B cell (primary cell): ENCODE results near the gene VEGFA. TPM values are rescaled to one million over a fixed set of nuclear protein-coding genes. Genes with fewer than 3 reads are reported as not detected.

Source experiments
- ATAC-seq: fragments of 200-7000 bp; cut with Tn5 transposase; one replicate; pipeline ENCODE4 v1.10.0; 2021; ENCODE audit warnings: low read depth, mild to moderate bottlenecking, moderate number of reproducible peaks, moderate library complexity
- CTCF ChIA-PET: fragments of 350-600 bp; sonication (Branson Sonifier 250); formaldehyde crosslinking; loops from one replicate; lab custom pipeline; 2021; ENCODE audit warnings: antibody characterized with exemption, inconsistent platforms; lab: Charles Lee
- POLR2A ChIA-PET: fragments of 350-600 bp; sonication (Branson Sonifier 250); formaldehyde crosslinking; loops from one replicate; lab custom pipeline; 2021; ENCODE audit warnings: antibody characterized with exemption; lab: Charles Lee
- DNase-seq: peaks from one replicate; pipeline ENCODE4 v3.0.0; 2013
- H2AFZ ChIP-seq: 2 replicates; pipeline ENCODE4 v1.6.1; 2012; ENCODE audit warnings: mild to moderate bottlenecking, low read depth, low read length; ENCODE audit not compliant: insufficient read depth, poor library complexity, severe bottlenecking
- H3K27ac ChIP-seq, 2 donors: 1 replicate in 1 of 2; 2 replicates in 1 of 2; pipeline ENCODE4 v1.5.1; 2012 to 2013; ENCODE audit warnings: low read length in 2 of 2, mild to moderate bottlenecking in 2 of 2, moderate library complexity in 1 of 2
- H3K27me3 ChIP-seq, 4 experiments: fragments of 200-600 bp in 1 of 4; sonication (generic) in 1 of 4; replicated peaks in 1 of 4; 1 replicate in 2 of 4; 2 replicates in 2 of 4; pipeline versions ENCODE4 v1.6.1 to v1.7.0; 2013 to 2016; ENCODE audit warnings: low read length in 3 of 4, mild to moderate bottlenecking in 2 of 4, mixed read lengths in 1 of 4, moderate library complexity in 1 of 4; ENCODE audit not compliant: insufficient read depth in 4 of 4, control insufficient read depth in 3 of 4; ENCODE audit errors: control extremely low read depth in 1 of 4
- H3K36me3 ChIP-seq, 2 experiments: replicated peaks in 1 of 2; 1 replicate in 1 of 2; 2 replicates in 1 of 2; pipeline versions ENCODE4 v1.6.1 to v1.7.1; 2013; ENCODE audit warnings: low read length in 1 of 2; ENCODE audit not compliant: insufficient read depth in 2 of 2, control insufficient read depth in 1 of 2; ENCODE audit errors: control extremely low read depth in 1 of 2, extremely low read depth in 1 of 2
- H3K4me1 ChIP-seq, 2 donors: fragments of 200-600 bp in 1 of 2; sonication (generic) in 1 of 2; 1 replicate in 1 of 2; 2 replicates in 1 of 2; pipeline versions ENCODE4 v1.5.1 to v1.6.1; 2013 to 2017; ENCODE audit warnings: low read length in 2 of 2; ENCODE audit not compliant: control insufficient read depth in 2 of 2, insufficient read depth in 2 of 2
- H3K4me2 ChIP-seq: replicated peaks from 2 replicates; pipeline ENCODE3; 2012; ENCODE audit warnings: mild to moderate bottlenecking, low read depth, low read length; ENCODE audit not compliant: poor library complexity, severe bottlenecking
- H3K4me3 ChIP-seq, 5 experiments: fragments of 200-600 bp in 1 of 5; sonication (generic) in 1 of 5; 1 replicate in 3 of 5; 2 replicates in 2 of 5; pipeline versions ENCODE4 v1.5.1 to v1.7.0; 2011 to 2016; ENCODE audit warnings: low read length in 4 of 5, mild to moderate bottlenecking in 4 of 5, low read depth in 2 of 5, control low read depth in 1 of 5, moderate library complexity in 1 of 5; ENCODE audit not compliant: insufficient read depth in 1 of 5; ENCODE audit errors: control extremely low read depth in 1 of 5, extremely low read depth in 1 of 5
- H3K79me2 ChIP-seq: fragments of 200-600 bp; sonication (generic); one replicate; pipeline ENCODE4 v1.6.0; 2016; ENCODE audit warnings: low read length; ENCODE audit not compliant: control insufficient read depth, insufficient read depth
- H3K9ac ChIP-seq: fragments of 200-600 bp; sonication (generic); 2 replicates; pipeline ENCODE4 v1.6.1; 2017; ENCODE audit warnings: mild to moderate bottlenecking, low read length, moderate library complexity
- H3K9me3 ChIP-seq, 3 donors: one replicate each; pipeline versions ENCODE4 v1.6.1 to v1.7.1; 2013; ENCODE audit warnings: low read length in 2 of 3; ENCODE audit not compliant: control insufficient read depth in 2 of 3, insufficient read depth in 1 of 3; ENCODE audit errors: control extremely low read depth in 1 of 3
- H4K20me1 ChIP-seq: 2 replicates; pipeline ENCODE4 v1.6.0; 2012; ENCODE audit warnings: mild to moderate bottlenecking, low read length; ENCODE audit not compliant: insufficient read depth, control insufficient read depth, poor library complexity, severe bottlenecking
- H3K27ac Mint-ChIP-seq: one replicate; pipeline ENCODE4 v1.8.0; 2021; ENCODE audit warnings: mixed read lengths
- H3K27me3 Mint-ChIP-seq: one replicate; pipeline ENCODE4 v1.8.0; 2021; ENCODE audit warnings: mixed read lengths
- H3K4me1 Mint-ChIP-seq: one replicate; pipeline ENCODE4 v1.8.0; 2021; ENCODE audit warnings: mixed read lengths
- H3K4me3 Mint-ChIP-seq: one replicate; pipeline ENCODE4 v1.8.0; 2021; ENCODE audit warnings: mixed read lengths
- H3K9me3 Mint-ChIP-seq: one replicate; pipeline ENCODE4 v1.8.0; 2022; ENCODE audit warnings: mixed read lengths; ENCODE audit not compliant: insufficient read depth
- EZH2 ChIP-seq: IDR thresholded peaks from 2 replicates; pipeline ENCODE4 v1.6.1; 2012; ENCODE audit warnings: borderline replicate concordance, low read depth, mild to moderate bottlenecking, moderate library complexity, low read length; ENCODE audit not compliant: insufficient read depth, poor library complexity, severe bottlenecking
- WGBS: methylation state at CpG from one replicate; pipeline ENCODE4 v1.1.5; 2013; ENCODE audit warnings: missing lambda C conversion rate; ENCODE audit not compliant: insufficient coverage; 5-methylcytosine and 5-hydroxymethylcytosine counted together
- intact Hi-C: fragments of 100-400 bp; cut with micrococcal nuclease; formaldehyde crosslinking; loops from one replicate; pipeline ENCODE4 v1.10.0; 2022
- polyA plus RNA-seq: library from polyadenylated mRNA; depleted of rRNA; stranded (reverse); fragments of >200 nt; gene quantifications from 2 replicates; pipeline ENCODE4 v1.2.3, GENCODE V29; 2012
- total RNA-seq, 2 donors: library from RNA; stranded (reverse); fragments of 120-200 nt in 1 of 2; gene quantifications; 1 replicate in 1 of 2; 2 replicates in 1 of 2; pipeline versions ENCODE4 v1.2.3 to v1.2.4, GENCODE V29; 2013 to 2022
- TF ChIP-seq, protein P1 (sequence below): fragments of 200-600 bp; IDR thresholded peaks from one replicate; pipeline ENCODE4 v1.8.0; 2022; ENCODE audit warnings: antibody characterized with exemption, mild to moderate bottlenecking

Gene VEGFA
- total and polyA plus RNA-seq, 2 donors (not counting 1 experiment from before 2014, with no cell fraction given), result 3.9 to 6.4 TPM

DNA sequence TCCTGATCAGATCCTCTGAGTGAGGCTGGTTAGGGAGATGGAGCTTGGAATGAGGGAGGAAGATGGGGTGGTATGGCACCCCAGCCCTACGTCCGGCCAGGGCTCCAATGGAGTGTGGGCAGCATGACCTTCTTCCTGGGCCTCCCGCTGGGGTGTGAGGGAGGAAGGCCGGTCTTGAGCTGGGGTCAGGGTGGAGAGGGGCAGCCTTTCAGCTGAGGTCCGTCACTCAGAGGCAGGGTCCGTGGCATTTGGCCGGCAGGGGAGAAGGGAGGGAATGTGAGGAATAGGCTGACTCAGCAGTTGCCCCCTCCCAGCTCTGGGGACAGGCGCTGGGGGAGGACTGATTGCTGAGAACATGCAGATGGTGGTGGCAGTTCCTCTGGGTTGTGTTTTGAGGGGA, 25.5 kb upstream of the VEGFA start:
- H3K9me3 ChIP-seq, result no peaks in the 10 kb centered on the region
- 93% methylated on average over 8 of the region's 8 CpGs for WGBS
- Mint-ChIP-seq H3K27ac (no peak overlapping the region), H3K27me3 (peaks cover 26% of the 10 kb centered on the region), H3K9me3 (no peaks in the 10 kb centered on the region), H3K4me1 (no peaks in the 10 kb centered on the region), H3K4me3 (no peak overlapping the region)
- no peak overlapping the region for H3K4me2 ChIP-seq
- TF ChIP-seq, protein P1, sequence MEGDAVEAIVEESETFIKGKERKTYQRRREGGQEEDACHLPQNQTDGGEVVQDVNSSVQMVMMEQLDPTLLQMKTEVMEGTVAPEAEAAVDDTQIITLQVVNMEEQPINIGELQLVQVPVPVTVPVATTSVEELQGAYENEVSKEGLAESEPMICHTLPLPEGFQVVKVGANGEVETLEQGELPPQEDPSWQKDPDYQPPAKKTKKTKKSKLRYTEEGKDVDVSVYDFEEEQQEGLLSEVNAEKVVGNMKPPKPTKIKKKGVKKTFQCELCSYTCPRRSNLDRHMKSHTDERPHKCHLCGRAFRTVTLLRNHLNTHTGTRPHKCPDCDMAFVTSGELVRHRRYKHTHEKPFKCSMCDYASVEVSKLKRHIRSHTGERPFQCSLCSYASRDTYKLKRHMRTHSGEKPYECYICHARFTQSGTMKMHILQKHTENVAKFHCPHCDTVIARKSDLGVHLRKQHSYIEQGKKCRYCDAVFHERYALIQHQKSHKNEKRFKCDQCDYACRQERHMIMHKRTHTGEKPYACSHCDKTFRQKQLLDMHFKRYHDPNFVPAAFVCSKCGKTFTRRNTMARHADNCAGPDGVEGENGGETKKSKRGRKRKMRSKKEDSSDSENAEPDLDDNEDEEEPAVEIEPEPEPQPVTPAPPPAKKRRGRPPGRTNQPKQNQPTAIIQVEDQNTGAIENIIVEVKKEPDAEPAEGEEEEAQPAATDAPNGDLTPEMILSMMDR, result no peak
- TF ChIP-seq EZH2, result no peak
- H3K4me1 ChIP-seq, result no peaks in the 10 kb centered on the region
- peaks cover 0 to 10% (median 0%) of the 10 kb centered on the region in 4 experiments for H3K27me3 ChIP-seq
- no peak overlapping the region for H3K9ac ChIP-seq
- CTCF ChIA-PET, result interaction anchor here (1.2 to 2.1 kb wide), 4 partner anchors 19 to 334 kb away, joined by 3 to 6 read pairs (median 6); partner anchors contain the start of gene VEGFA
- POLR2A ChIA-PET, result no interaction called here
- H4K20me1 ChIP-seq, result no peaks in the 10 kb centered on the region
- no peak for ATAC-seq
- H3K4me3 ChIP-seq, result no peak overlapping the region
- H3K79me2 ChIP-seq, result no peaks in the 10 kb centered on the region
- no peak overlapping the region for H3K27ac ChIP-seq
- DNase-seq, result no peak
- H3K36me3 ChIP-seq, result no peaks in the 10 kb centered on the region
- no peak overlapping the region for H2AFZ ChIP-seq
- intact Hi-C loops, result no loop called here

GRCh38 chr6:43744931-43745727, 24.9 kb upstream of the VEGFA start:
- WGBS, result 94% methylated on average over 14 of the region's 16 CpGs
- H3K4me1 Mint-ChIP-seq, result no peaks in the 10 kb centered on the region
- Histone ChIP-seq H3K4me2 (no peak overlapping the region), H3K27me3 (peaks cover 0 to 10% (median 0%) of the 10 kb centered on the region in 4 experiments), H4K20me1 (no peaks in the 10 kb centered on the region), H3K4me3 (no peak overlapping the region), H3K4me1 (no peaks in the 10 kb centered on the region), H3K9me3 (no peaks in the 10 kb centered on the region), H2AFZ (no peak overlapping the region), H3K9ac (no peak overlapping the region), H3K79me2 (no peaks in the 10 kb centered on the region), H3K27ac (no peak overlapping the region), H3K36me3 (no peaks in the 10 kb centered on the region)
- ChIA-PET CTCF (interaction anchor here (0.5 to 2.1 kb wide), 5 partner anchors 20 to 334 kb away, joined by 3 to 6 read pairs (median 5); partner anchors contain the start of gene VEGFA), POLR2A (no interaction called here)
- intact Hi-C loops, result no loop called here
- H3K27me3 Mint-ChIP-seq, result peaks cover 26% of the 10 kb centered on the region
- H3K27ac Mint-ChIP-seq, result no peak overlapping the region
- H3K4me3 Mint-ChIP-seq, result no peak overlapping the region
- no peak for TF ChIP-seq EZH2
- TF ChIP-seq, protein P1, result no peak
- ATAC-seq, result no peak
- no peak for DNase-seq
- H3K9me3 Mint-ChIP-seq, result no peaks in the 10 kb centered on the region
